ENCODE data around the gene STX3.

DNA sequence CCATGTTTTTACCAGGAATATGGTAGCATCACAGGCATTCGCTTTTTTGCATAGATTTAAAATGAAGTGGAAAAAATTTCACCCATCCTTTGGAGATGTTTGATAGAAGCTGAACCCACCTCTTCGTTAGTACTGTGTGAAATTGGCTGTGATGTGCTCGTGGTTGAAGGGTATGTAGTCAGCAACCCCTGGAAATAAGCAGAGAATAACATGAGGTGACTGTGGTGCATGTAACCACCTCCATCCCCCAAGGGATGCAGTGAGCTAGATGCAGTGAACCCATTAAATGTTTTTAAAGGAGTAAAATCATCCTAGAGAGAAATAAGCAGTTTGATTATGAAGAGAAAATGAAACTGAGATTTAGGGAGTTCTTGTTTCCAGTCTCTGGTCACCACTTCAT is 74.2 kb downstream of the STX3 start:
- TF ChIP-seq EZH2 (IDR thresholded peaks at IDR 0.05; ENCODE audit: insufficient read depth, poor library complexity, severe bottlenecking) (no peak), EZH2phosphoT487 (IDR thresholded peaks at IDR 0.05; ENCODE audit: insufficient read depth, low read depth) (no peak)

Measured in GM23248 (cell line).